ENCODE measurements around the gene PTH1R.
A peak's percentile ranks its signal among the peaks of the same experiment; 100 is the strongest.

PTH1R gene

DNA sequence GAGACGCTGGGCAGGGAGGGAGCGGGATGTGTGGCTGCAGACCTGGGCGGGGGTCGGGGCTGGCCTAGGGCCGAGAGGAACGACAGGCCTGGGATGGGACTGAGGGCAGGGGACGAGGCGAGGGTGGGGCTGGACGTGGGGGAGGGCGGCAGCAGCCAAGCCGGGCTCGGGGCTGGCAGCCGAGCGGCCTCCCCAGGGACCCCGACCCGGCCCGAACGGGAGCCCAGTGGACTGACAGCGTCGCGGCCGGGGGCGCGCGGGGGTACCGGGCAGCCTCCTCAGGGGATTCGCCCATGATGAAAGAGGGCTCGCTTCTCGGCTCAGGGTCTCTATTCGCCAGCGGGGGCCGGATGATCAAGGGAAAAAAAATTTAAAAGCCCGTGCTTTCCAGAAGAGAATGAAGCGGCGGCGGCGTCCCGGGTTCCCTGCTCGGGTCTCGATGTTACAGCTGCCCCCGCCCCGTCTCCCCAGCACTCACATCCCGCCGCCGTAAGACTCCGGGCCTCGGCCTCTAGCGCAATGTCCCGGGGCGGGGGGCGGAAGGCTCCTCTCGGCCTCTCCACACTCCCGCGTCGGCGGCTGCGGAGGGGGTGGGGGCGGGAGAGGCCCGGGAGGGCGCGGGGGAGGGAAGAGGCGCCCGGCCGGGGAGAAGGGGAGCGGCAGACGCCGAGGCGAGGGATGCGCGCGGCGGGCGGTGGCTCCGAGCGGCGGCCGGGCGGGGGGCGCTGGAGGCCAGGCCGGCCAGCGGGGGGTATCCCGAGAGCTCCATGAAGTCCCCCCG is 4.3 kb downstream of the PTH1R start:
- H3K4me3 Mint-ChIP-seq, result peak overlapping the region; percentile 81
- H3K27ac Mint-ChIP-seq, result no peak overlapping the region
- TF ChIP-seq, protein P1, sequence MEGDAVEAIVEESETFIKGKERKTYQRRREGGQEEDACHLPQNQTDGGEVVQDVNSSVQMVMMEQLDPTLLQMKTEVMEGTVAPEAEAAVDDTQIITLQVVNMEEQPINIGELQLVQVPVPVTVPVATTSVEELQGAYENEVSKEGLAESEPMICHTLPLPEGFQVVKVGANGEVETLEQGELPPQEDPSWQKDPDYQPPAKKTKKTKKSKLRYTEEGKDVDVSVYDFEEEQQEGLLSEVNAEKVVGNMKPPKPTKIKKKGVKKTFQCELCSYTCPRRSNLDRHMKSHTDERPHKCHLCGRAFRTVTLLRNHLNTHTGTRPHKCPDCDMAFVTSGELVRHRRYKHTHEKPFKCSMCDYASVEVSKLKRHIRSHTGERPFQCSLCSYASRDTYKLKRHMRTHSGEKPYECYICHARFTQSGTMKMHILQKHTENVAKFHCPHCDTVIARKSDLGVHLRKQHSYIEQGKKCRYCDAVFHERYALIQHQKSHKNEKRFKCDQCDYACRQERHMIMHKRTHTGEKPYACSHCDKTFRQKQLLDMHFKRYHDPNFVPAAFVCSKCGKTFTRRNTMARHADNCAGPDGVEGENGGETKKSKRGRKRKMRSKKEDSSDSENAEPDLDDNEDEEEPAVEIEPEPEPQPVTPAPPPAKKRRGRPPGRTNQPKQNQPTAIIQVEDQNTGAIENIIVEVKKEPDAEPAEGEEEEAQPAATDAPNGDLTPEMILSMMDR (IDR thresholded peaks at IDR 0.05), result no peak
- peaks cover 49% of the 10 kb centered on the region for H3K4me1 Mint-ChIP-seq
- peaks cover 46% of the 10 kb centered on the region for H3K27me3 Mint-ChIP-seq (ENCODE audit: low read depth, poor library complexity)
- no peaks in the 10 kb centered on the region for H3K9me3 Mint-ChIP-seq
- H3K36me3 Mint-ChIP-seq (ENCODE audit: low read depth), result no peaks in the 10 kb centered on the region
- peak; percentile 68 for DNase-seq

DNA sequence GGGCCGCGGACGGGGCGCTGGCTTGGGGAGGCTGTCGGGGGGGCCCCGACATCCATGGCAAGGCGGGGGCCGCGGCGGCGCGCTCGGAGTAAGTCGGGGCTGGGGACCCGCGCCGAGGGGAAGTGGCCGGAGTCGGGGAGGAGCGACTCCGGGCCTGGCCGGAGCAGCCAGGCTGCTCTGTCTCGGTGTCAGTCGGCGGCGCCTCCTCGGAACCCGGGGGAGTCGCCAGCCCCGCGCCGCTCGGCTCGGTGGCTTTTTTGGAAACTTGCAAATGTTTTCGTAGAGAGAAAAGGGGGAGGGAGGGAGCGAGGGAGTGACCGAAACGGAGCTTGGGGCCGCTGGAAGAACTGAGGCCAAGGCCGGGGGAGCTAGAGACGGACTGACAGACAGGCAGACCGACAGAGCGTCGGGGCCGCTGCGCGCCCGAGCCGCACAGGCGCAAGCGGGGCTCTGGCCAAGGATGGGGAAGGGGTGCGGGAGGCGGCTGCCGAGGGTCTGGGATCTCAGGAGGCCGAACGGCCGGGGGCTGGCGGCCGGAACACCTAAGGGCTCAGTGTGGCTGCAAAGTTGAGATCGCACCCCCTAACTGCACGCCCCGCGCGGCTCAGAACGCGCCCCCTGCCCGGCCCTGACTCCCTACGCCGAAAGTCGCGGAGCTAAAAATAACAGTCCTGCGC is 5.0 kb downstream of the PTH1R start:
- Mint-ChIP-seq H3K27me3 (ENCODE audit: low read depth, poor library complexity) (peaks cover 53% of the 10 kb centered on the region), H3K27ac (no peak overlapping the region), H3K36me3 (ENCODE audit: low read depth) (no peaks in the 10 kb centered on the region), H3K9me3 (no peaks in the 10 kb centered on the region), H3K4me1 (peaks cover 43% of the 10 kb centered on the region), H3K4me3 (peak overlapping the region; percentile 83)
- peak; percentile 62 for DNase-seq
- TF ChIP-seq, protein P1 (IDR thresholded peaks at IDR 0.05), result no peak

DNA sequence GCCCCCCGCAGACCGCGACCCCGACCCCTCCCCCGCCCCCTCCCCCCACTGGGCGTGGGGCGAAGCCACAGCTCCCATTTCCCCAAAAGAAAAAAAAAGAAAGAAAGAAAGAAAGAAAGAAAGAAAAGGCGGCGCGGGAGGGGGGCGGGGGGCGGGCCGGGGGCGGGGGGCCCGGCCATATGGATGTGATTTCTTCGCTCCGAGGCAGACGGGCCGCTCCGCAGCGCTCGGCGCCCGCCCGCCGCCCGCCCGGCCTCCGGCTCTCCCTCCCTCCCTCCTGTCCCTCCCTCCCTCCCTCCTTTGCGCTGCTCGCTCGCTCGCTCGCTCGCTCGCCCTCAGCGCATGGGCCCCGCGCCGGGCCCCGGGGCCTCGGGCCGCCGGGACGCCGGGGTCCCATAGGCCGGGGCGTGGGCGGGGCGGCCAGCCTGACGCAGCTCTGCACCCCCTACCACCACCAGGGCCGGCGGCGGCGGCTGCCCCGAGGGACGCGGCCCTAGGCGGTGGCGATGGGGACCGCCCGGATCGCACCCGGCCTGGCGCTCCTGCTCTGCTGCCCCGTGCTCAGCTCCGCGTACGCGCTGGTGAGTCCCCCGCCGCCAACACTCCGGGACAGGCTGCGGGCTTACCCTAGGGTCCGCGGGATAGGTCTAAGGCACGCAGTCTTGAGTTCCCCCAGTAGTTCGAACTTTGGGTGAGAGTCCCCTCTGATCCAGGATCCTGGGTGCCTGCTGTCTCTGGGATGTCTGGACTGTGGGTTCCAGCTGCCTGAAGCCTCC is 5.7 kb downstream of the PTH1R start:
- H3K27me3 Mint-ChIP-seq (ENCODE audit: low read depth, poor library complexity), result peaks cover 54% of the 10 kb centered on the region
- H3K36me3 Mint-ChIP-seq (ENCODE audit: low read depth), result no peaks in the 10 kb centered on the region
- peaks cover 47% of the 10 kb centered on the region for H3K4me1 Mint-ChIP-seq
- peak overlapping the region; percentile 83 for H3K4me3 Mint-ChIP-seq
- H3K9me3 Mint-ChIP-seq, result no peaks in the 10 kb centered on the region
- TF ChIP-seq, protein P1 (IDR thresholded peaks at IDR 0.05), result no peak
- DNase-seq, result peak; percentile 59
- H3K27ac Mint-ChIP-seq, result no peak overlapping the region

GRCh38 chr3:46883830-46884185 is 6.3 kb downstream of the PTH1R start:
- H3K4me3 Mint-ChIP-seq, result peak overlapping the region; percentile 75
- H3K36me3 Mint-ChIP-seq (ENCODE audit: low read depth), result no peaks in the 10 kb centered on the region
- H3K9me3 Mint-ChIP-seq, result no peaks in the 10 kb centered on the region
- H3K27me3 Mint-ChIP-seq (ENCODE audit: low read depth, poor library complexity), result peaks cover 56% of the 10 kb centered on the region
- TF ChIP-seq, protein P1 (IDR thresholded peaks at IDR 0.05), result no peak
- H3K27ac Mint-ChIP-seq, result no peak overlapping the region
- DNase-seq, result no peak
- peaks cover 45% of the 10 kb centered on the region for H3K4me1 Mint-ChIP-seq

DNA sequence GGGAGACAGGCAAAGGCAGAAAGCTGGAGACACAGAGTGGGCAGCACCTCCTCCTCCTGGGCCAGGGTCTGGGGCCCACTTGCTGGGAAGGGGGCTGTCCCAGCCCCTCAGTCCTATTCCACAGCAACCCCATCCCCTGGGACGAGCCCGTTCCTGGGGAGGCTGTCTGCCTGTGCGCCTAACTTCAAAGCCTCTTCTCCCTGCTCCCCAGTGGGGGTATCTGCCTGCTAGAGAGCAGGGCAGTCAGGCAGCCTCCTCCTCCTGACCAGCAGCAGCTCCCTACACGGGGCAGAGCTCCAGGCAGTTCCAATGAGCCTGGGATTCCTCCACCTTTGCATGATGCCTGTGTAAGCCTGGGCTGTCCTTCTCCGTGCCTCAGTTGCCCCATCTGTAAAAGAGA is 6.9 kb downstream of the PTH1R start:
- peaks cover 39% of the 10 kb centered on the region for H3K4me1 Mint-ChIP-seq
- peak overlapping the region; percentile 75 for H3K4me3 Mint-ChIP-seq
- peaks cover 52% of the 10 kb centered on the region for H3K27me3 Mint-ChIP-seq (ENCODE audit: low read depth, poor library complexity)
- H3K9me3 Mint-ChIP-seq, result no peaks in the 10 kb centered on the region
- DNase-seq, result no peak
- no peak overlapping the region for H3K27ac Mint-ChIP-seq
- H3K36me3 Mint-ChIP-seq (ENCODE audit: low read depth), result no peaks in the 10 kb centered on the region
- TF ChIP-seq, protein P1 (IDR thresholded peaks at IDR 0.05), result no peak
